ENCODE results near the gene CCDC85A. TPM values are rescaled to one million over a fixed set of nuclear protein-coding genes. Genes with fewer than 3 reads are reported as not detected.

The CCDC85A gene
- 0.78 and 2.1 TPM in 2 replicates for total RNA-seq

DNA sequence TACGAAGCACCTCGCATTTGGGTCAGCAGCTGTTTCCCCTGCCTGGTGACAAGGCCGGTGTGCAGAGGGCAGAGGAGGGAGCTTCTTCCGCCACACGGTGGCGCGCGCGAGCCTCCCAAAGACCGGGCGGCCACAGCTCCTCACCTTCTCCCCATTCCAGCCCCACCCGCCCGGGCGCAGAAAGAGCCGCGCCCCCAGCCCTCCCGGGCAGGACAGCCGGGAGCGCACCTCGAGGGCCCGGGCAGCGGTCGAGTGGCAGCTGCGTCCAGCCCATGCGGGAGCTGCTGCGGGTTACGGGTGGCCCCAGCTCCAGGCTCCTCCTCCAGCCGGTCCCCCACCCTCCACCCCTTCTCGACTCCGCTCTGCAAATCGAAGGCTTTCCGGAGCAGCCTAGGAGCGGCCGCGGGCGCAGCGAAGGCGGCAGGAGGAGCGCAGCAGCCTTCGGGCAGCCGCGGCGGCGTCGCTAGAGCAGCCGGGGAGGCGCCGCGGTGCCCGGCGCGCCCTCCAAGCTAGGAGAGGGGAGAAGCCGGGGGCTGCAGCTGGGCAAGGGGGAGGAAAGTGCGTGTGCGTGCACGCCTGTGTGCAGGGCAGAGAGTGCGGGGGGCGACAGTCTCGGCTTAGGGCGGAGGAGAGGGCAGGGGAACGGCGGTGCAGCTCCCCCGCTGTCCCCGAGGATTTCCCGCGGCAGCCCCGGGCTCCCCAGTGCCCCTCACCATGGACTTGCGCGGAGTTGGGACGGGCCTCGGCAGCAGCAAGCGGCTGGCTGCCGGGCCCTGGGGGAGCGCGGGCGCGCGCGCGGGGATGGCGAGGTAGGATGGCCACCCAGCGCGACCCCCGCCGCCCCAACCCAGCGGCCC lies at the start of gene CCDC85A:
CCDC85A (plus strand) TSS at position 348 of the 857 bp plus-strand sequence. CDS start 635 bp downstream, outside the sequence.

Small RNA genes within 50 kb of the gene (small RNA-seq; reads per million reads assigned to genes)
- gene RNA5SP93, result not detected
